ENCODE measurements around the gene MN1.

The MN1 gene

GRCh38 chr22:27804470-27805297, 3.1 kb upstream of the MN1 start:
- Histone ChIP-seq H3K27me3 (ENCODE audit: control insufficient read depth, insufficient read depth, low read length) (peaks cover 44% of the 10 kb centered on the region), H3K27ac (ENCODE audit: low read length) (no peak overlapping the region), H3K9ac (ENCODE audit: low read length) (no peak overlapping the region), H3K4me3 (ENCODE audit: low read length) (no peak overlapping the region), H3K9me3 (ENCODE audit: control insufficient read depth, low read depth, low read length) (no peaks in the 10 kb centered on the region), H3K4me1 (ENCODE audit: control insufficient read depth, low read depth, low read length) (peaks cover 7% of the 10 kb centered on the region), H3K36me3 (ENCODE audit: control insufficient read depth, low read depth, low read length) (no peaks in the 10 kb centered on the region)

- Histone ChIP-seq H3K9me3 (ENCODE audit: control insufficient read depth, low read depth, low read length) (no peaks in the 10 kb centered on the region), H3K27me3 (ENCODE audit: control insufficient read depth, insufficient read depth, low read length) (peaks cover 52% of the 10 kb centered on the region), H3K36me3 (ENCODE audit: control insufficient read depth, low read depth, low read length) (no peaks in the 10 kb centered on the region), H3K9ac (ENCODE audit: low read length) (no peak overlapping the region), H3K4me1 (ENCODE audit: control insufficient read depth, low read depth, low read length) (peaks cover 7% of the 10 kb centered on the region), H3K4me3 (ENCODE audit: low read length) (no peak overlapping the region), H3K27ac (ENCODE audit: low read length) (no peak overlapping the region)
Measured at GRCh38 chr22:27803841-27804415, 2.4 kb upstream of the MN1 start.

- H3K4me3 ChIP-seq (ENCODE audit: low read length), result peak overlapping the region; percentile 66
- peaks cover 7% of the 10 kb centered on the region for H3K4me1 ChIP-seq (ENCODE audit: control insufficient read depth, low read depth, low read length)
- peak overlapping the region; percentile 54 for H3K9ac ChIP-seq (ENCODE audit: low read length)
- no peaks in the 10 kb centered on the region for H3K9me3 ChIP-seq (ENCODE audit: control insufficient read depth, low read depth, low read length)
- no peaks in the 10 kb centered on the region for H3K36me3 ChIP-seq (ENCODE audit: control insufficient read depth, low read depth, low read length)
- peaks cover 66% of the 10 kb centered on the region for H3K27me3 ChIP-seq (ENCODE audit: control insufficient read depth, insufficient read depth, low read length)
- H3K27ac ChIP-seq (ENCODE audit: low read length), result no peak overlapping the region
Measured at GRCh38 chr22:27802346-27803073, 954 bp upstream of the MN1 start.

DNA sequence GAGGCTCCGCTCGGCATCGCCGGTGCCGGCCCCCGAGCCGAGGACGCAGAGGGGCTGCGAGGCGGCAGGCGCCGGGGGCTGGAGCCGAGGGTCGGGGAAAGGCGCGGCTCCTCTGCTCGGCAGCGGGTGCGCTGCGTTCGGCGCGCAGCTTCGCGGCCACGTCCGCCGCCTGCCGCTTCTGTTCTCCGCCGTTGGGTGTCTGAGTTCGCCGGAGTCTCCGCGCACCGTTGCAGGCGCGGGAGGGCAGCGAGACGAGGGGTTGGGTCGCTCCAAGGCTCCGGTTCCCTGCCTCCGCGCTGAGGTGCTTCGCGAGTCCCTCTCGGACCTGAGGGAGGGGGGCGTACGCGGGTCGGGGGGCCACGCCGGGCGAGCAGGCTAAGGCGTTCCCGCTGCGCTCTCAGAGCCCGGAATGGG, 347 bp downstream of the MN1 start:
- H3K4me3 ChIP-seq (ENCODE audit: low read length), result peak overlapping the region; percentile 66
- peak overlapping the region; percentile 54 for H3K9ac ChIP-seq (ENCODE audit: low read length)

GRCh38 chr22:27800250-27801201, 1.0 kb downstream of the MN1 start:
- no peaks in the 10 kb centered on the region for H3K36me3 ChIP-seq (ENCODE audit: control insufficient read depth, low read depth, low read length)
- peak overlapping the region; percentile 66 for H3K4me3 ChIP-seq (ENCODE audit: low read length)
- H3K9ac ChIP-seq (ENCODE audit: low read length), result peak overlapping the region; percentile 54
- no peak overlapping the region for H3K27ac ChIP-seq (ENCODE audit: low read length)
- H3K27me3 ChIP-seq (ENCODE audit: control insufficient read depth, insufficient read depth, low read length), result peaks cover 86% of the 10 kb centered on the region
- peaks cover 14% of the 10 kb centered on the region for H3K4me1 ChIP-seq (ENCODE audit: control insufficient read depth, low read depth, low read length)
- no peaks in the 10 kb centered on the region for H3K9me3 ChIP-seq (ENCODE audit: control insufficient read depth, low read depth, low read length)

More for the DNA sequence above, 347 bp downstream of the MN1 start:
- Histone ChIP-seq H3K9me3 (ENCODE audit: control insufficient read depth, low read depth, low read length) (no peaks in the 10 kb centered on the region), H3K27me3 (ENCODE audit: control insufficient read depth, insufficient read depth, low read length) (peaks cover 79% of the 10 kb centered on the region), H3K36me3 (ENCODE audit: control insufficient read depth, low read depth, low read length) (no peaks in the 10 kb centered on the region), H3K4me1 (ENCODE audit: control insufficient read depth, low read depth, low read length) (peaks cover 7% of the 10 kb centered on the region), H3K27ac (ENCODE audit: low read length) (no peak overlapping the region)

DNA sequence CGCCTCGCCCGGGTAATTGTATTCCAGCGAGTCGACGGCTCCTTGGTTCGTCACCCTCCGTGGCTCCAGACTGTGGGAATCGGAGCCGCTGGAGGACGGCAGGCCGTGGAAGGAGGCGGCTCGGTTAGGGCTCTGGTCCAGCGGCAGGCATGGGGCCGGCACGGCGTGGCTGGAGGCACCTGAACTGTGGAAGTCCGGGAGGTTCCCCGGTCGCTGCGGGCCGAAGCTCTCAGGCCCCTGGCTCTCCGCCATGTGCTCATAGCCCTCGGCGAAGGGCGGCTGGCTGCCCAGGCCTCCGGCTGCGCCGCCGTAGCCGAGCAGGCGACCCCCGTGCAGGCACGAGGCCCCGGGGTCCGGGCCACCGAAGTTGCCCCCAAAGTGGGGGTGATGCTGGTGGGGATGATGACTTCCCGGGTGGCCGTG, 1.7 kb downstream of the MN1 start:
- Histone ChIP-seq H3K4me3 (ENCODE audit: low read length) (peak overlapping the region; percentile 66), H3K9me3 (ENCODE audit: control insufficient read depth, low read depth, low read length) (no peaks in the 10 kb centered on the region), H3K9ac (ENCODE audit: low read length) (no peak overlapping the region), H3K27me3 (ENCODE audit: control insufficient read depth, insufficient read depth, low read length) (peaks cover 91% of the 10 kb centered on the region), H3K4me1 (ENCODE audit: control insufficient read depth, low read depth, low read length) (peaks cover 21% of the 10 kb centered on the region), H3K36me3 (ENCODE audit: control insufficient read depth, low read depth, low read length) (no peaks in the 10 kb centered on the region), H3K27ac (ENCODE audit: low read length) (no peak overlapping the region)

- Histone ChIP-seq H3K27ac (ENCODE audit: low read length) (no peak overlapping the region), H3K27me3 (ENCODE audit: control insufficient read depth, insufficient read depth, low read length) (peaks cover 91% of the 10 kb centered on the region)
Measured at GRCh38 chr22:27799015-27799826, 2.3 kb downstream of the MN1 start.

GRCh38 chr22:27798511-27799014, 3.0 kb downstream of the MN1 start:
- no peaks in the 10 kb centered on the region for H3K9me3 ChIP-seq (ENCODE audit: control insufficient read depth, low read depth, low read length)
- H3K9ac ChIP-seq (ENCODE audit: low read length), result no peak overlapping the region
- H3K4me3 ChIP-seq (ENCODE audit: low read length), result no peak overlapping the region
- peaks cover 91% of the 10 kb centered on the region for H3K27me3 ChIP-seq (ENCODE audit: control insufficient read depth, insufficient read depth, low read length)
- no peak overlapping the region for H3K27ac ChIP-seq (ENCODE audit: low read length)
- H3K36me3 ChIP-seq (ENCODE audit: control insufficient read depth, low read depth, low read length), result no peaks in the 10 kb centered on the region
- peaks cover 33% of the 10 kb centered on the region for H3K4me1 ChIP-seq (ENCODE audit: control insufficient read depth, low read depth, low read length)

More at GRCh38 chr22:27799015-27799826, 2.3 kb downstream of the MN1 start:
- peak overlapping the region; percentile 66 for H3K4me3 ChIP-seq (ENCODE audit: low read length)
- peaks cover 27% of the 10 kb centered on the region for H3K4me1 ChIP-seq (ENCODE audit: control insufficient read depth, low read depth, low read length)
- no peak overlapping the region for H3K9ac ChIP-seq (ENCODE audit: low read length)
- H3K9me3 ChIP-seq (ENCODE audit: control insufficient read depth, low read depth, low read length), result no peaks in the 10 kb centered on the region
- H3K36me3 ChIP-seq (ENCODE audit: control insufficient read depth, low read depth, low read length), result no peaks in the 10 kb centered on the region

DNA sequence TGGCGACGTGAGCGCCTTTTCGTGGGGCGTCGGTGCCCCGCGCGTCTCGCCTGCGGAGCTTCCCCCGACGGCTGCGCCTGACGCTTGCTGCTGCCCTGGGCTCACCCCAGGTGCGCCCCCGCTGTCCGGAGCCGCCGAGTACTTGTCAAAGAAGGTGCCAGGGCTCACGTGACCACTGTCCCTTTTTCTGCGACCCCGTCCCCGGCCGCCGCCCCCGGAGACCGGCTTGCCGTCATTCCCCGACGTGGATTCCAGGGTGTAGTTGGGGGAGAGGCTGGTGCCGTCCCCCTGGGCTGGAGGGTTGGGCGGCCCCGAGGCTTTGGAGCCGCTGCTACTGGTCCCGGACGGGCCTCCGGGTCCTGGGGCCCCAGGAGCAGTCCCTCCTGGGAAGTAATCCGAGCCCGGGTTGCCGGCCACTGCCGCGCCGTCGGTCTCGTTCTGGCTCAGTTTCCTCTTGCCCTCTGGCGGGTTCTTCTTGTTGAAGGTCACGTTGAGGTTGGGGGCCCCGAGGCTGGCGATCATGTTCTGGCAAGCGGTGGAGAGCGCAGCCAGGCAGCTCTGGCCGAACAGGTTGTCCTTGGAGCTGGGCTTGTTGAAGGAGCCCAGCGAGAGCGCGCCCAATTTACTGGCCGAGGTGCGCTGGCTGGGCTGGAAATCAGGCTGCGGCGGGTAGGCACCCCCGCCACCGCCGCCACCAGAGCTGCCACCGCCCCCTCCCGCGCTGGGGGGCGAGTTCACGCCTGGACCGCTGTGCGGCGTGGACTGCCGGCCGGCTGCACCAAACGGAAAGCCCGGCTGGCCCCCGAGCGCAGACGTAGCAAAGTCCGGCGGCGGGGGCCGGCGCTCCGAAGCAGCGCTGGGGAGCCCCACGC, 3.8 kb downstream of the MN1 start:
- H3K9ac ChIP-seq (ENCODE audit: low read length), result no peak overlapping the region
- peak overlapping the region; percentile 11 for H3K4me3 ChIP-seq (ENCODE audit: low read length)
- peaks cover 91% of the 10 kb centered on the region for H3K27me3 ChIP-seq (ENCODE audit: control insufficient read depth, insufficient read depth, low read length)
- H3K36me3 ChIP-seq (ENCODE audit: control insufficient read depth, low read depth, low read length), result no peaks in the 10 kb centered on the region
- peaks cover 38% of the 10 kb centered on the region for H3K4me1 ChIP-seq (ENCODE audit: control insufficient read depth, low read depth, low read length)
- no peak overlapping the region for H3K27ac ChIP-seq (ENCODE audit: low read length)
- no peaks in the 10 kb centered on the region for H3K9me3 ChIP-seq (ENCODE audit: control insufficient read depth, low read depth, low read length)
